ENCODE measurements around the gene DENND2D. TPM values are rescaled to one million over a fixed set of nuclear protein-coding genes. Genes with fewer than 3 reads are reported as not detected.

The DENND2D gene
- polyA plus RNA-seq, 1 donor (not counting 4 experiments of a cell fraction or from before 2014, with no cell fraction given), result 7.8 TPM

DNA sequence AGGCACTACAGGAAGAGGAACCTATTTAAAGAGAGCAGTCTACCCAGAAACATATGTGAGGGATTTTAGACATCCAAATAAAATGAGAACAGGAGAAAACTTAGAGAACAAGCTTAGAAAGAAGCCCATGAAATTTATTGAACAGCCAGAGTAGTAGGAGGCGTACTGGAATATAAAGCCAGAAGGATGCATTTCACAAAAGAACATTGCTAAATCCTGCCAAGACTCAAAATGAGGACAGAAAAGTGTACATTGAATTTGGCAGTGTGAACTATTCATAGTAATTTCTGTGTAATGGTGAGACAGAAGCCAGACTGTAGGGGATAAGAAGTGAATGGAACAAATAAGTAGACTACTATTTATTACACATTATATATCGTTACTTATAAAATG is 38.0 kb downstream of the DENND2D start:
- H3K36me3 ChIP-seq (ENCODE audit: control insufficient read depth in 2 of 2, extremely low read depth in 1 of 2, insufficient read depth in 2 of 2, low read length in 2 of 2), result peaks cover 0 to 7% of the 10 kb centered on the region in 2 experiments
- dilution Hi-C loops (cut with MboI; ENCODE audit: extremely low pct_ligation_motif_present, low sequenced_read_pairs), result no loop called here

DNA sequence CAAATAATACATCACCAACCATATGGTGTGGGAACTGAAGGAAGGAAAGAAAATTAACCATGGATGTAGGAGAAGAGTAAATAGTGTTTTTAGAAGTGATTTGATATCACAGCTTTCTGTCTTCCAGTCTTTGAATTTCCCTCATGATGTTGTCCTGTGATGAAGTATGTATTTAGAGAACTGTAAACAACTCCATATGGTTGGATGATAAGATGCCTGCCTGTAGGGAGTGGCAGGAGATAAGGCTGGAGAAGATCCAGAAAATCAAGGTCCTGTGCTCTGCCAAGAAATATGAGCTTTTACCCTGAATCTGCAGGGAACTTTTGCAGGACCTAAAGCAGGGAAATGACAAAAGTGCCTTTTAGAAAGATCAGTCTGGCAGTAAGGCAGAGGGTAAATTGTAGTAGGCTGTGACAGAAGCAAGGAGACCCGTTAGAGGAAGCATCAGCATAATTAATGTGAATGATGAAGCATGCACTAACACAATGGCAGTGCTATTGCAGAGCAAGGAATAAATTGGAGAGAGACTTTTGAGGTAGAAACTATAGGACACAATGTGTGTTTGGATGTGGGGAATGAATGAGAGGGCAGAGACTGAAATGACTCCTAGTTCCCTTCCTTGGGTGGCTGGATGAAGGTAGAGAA is 38.5 kb downstream of the DENND2D start:
- FAIRE-seq (no peak), DNase-seq (ENCODE audit: low read depth, low spot score) (no peak)
- H2AFZ ChIP-seq (ENCODE audit: control insufficient read depth, low read length), result no peak overlapping the region
- no peaks in the 10 kb centered on the region for H3K27me3 ChIP-seq (ENCODE audit: control insufficient read depth, extremely low read depth, insufficient read depth, low read length)
- H3K4me2 ChIP-seq (ENCODE audit: control insufficient read depth, extremely low read depth, insufficient read depth, low read depth, low read length), result no peak overlapping the region
- no peak overlapping the region for H3K9ac ChIP-seq (ENCODE audit: control insufficient read depth, extremely low read depth, insufficient read depth, low read length)
- no peaks in the 10 kb centered on the region for H3K9me3 ChIP-seq (ENCODE audit: control insufficient read depth, low read depth, low read length)
- H3K79me2 ChIP-seq (ENCODE audit: control insufficient read depth, insufficient read depth, low read length), result peaks cover 24% of the 10 kb centered on the region
- TF ChIP-seq, protein P1, sequence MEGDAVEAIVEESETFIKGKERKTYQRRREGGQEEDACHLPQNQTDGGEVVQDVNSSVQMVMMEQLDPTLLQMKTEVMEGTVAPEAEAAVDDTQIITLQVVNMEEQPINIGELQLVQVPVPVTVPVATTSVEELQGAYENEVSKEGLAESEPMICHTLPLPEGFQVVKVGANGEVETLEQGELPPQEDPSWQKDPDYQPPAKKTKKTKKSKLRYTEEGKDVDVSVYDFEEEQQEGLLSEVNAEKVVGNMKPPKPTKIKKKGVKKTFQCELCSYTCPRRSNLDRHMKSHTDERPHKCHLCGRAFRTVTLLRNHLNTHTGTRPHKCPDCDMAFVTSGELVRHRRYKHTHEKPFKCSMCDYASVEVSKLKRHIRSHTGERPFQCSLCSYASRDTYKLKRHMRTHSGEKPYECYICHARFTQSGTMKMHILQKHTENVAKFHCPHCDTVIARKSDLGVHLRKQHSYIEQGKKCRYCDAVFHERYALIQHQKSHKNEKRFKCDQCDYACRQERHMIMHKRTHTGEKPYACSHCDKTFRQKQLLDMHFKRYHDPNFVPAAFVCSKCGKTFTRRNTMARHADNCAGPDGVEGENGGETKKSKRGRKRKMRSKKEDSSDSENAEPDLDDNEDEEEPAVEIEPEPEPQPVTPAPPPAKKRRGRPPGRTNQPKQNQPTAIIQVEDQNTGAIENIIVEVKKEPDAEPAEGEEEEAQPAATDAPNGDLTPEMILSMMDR (optimal IDR thresholded peaks at IDR 0.05 in 1 of 3, IDR thresholded peaks at IDR 0.05 in 1 of 3, conservative IDR thresholded peaks at IDR 0.05 in 1 of 3; ENCODE audit: extremely low read depth in 1 of 3, insufficient read depth in 2 of 3, low read length in 3 of 3), result no peak
- no peak for TF ChIP-seq EZH2 (IDR thresholded peaks at IDR 0.05; ENCODE audit: low read length)
- no peak overlapping the region for H3K27ac ChIP-seq (ENCODE audit: control insufficient read depth, insufficient read depth, low read length)
- no peaks in the 10 kb centered on the region for H3K9me1 ChIP-seq (ENCODE audit: control insufficient read depth, extremely low read depth, insufficient read depth, low read length)
- H3K36me3 ChIP-seq (ENCODE audit: control insufficient read depth in 2 of 2, extremely low read depth in 1 of 2, insufficient read depth in 2 of 2, low read length in 2 of 2), result peaks cover 0 to 7% of the 10 kb centered on the region in 2 experiments
- peaks cover 5% of the 10 kb centered on the region for H3K4me1 ChIP-seq (ENCODE audit: control insufficient read depth, extremely low read depth, insufficient read depth, low read length)
- no peaks in the 10 kb centered on the region for H4K20me1 ChIP-seq (ENCODE audit: control insufficient read depth, extremely low read depth, insufficient read depth, low read length)
- no peak overlapping the region for H3K4me3 ChIP-seq (ENCODE audit: control insufficient read depth in 2 of 3, extremely low read depth in 1 of 3, insufficient read depth in 2 of 3, low read depth in 1 of 3, low read length in 3 of 3)
- dilution Hi-C loops (cut with MboI; ENCODE audit: extremely low pct_ligation_motif_present, low sequenced_read_pairs), result no loop called here

More for the DNA sequence above, 38.0 kb downstream of the DENND2D start:
- Histone ChIP-seq H3K4me3 (ENCODE audit: control insufficient read depth in 2 of 3, extremely low read depth in 1 of 3, insufficient read depth in 2 of 3, low read depth in 1 of 3, low read length in 3 of 3) (no peak overlapping the region), H4K20me1 (ENCODE audit: control insufficient read depth, extremely low read depth, insufficient read depth, low read length) (no peaks in the 10 kb centered on the region), H3K4me2 (ENCODE audit: control insufficient read depth, extremely low read depth, insufficient read depth, low read depth, low read length) (no peak overlapping the region), H3K27me3 (ENCODE audit: control insufficient read depth, extremely low read depth, insufficient read depth, low read length) (no peaks in the 10 kb centered on the region), H2AFZ (ENCODE audit: control insufficient read depth, low read length) (no peak overlapping the region), H3K9me3 (ENCODE audit: control insufficient read depth, low read depth, low read length) (no peaks in the 10 kb centered on the region), H3K79me2 (ENCODE audit: control insufficient read depth, insufficient read depth, low read length) (peaks cover 19% of the 10 kb centered on the region), H3K9me1 (ENCODE audit: control insufficient read depth, extremely low read depth, insufficient read depth, low read length) (no peaks in the 10 kb centered on the region), H3K9ac (ENCODE audit: control insufficient read depth, extremely low read depth, insufficient read depth, low read length) (no peak overlapping the region), H3K27ac (ENCODE audit: control insufficient read depth, insufficient read depth, low read length) (no peak overlapping the region), H3K4me1 (ENCODE audit: control insufficient read depth, extremely low read depth, insufficient read depth, low read length) (peaks cover 5% of the 10 kb centered on the region)
- TF ChIP-seq, protein P1 (optimal IDR thresholded peaks at IDR 0.05 in 1 of 3, IDR thresholded peaks at IDR 0.05 in 1 of 3, conservative IDR thresholded peaks at IDR 0.05 in 1 of 3; ENCODE audit: extremely low read depth in 1 of 3, insufficient read depth in 2 of 3, low read length in 3 of 3), result no peak
- no peak for TF ChIP-seq EZH2 (IDR thresholded peaks at IDR 0.05; ENCODE audit: low read length)
- DNase-seq (ENCODE audit: low read depth, low spot score) (no peak), FAIRE-seq (no peak)
